HG03571 (cell line): Measurements from ENCODE around the gene HAPSTR1.
"Not testable (repeated sequence)": the region's sequence is repeated elsewhere in the genome, so short reads cannot be mapped to it uniquely, and the experiment has no call there.

Experiments
- ATAC-seq: cut with Tn5 transposase; IDR thresholded peaks from one replicate; pipeline ENCODE4 v1.9.1; 2021; ENCODE audit not compliant: unreplicated experiment

Gene HAPSTR1

GRCh38 chr16:9090960-9091866 lies at the start of gene HAPSTR1:
Gene HAPSTR1, plus strand, starts transcription at chr16:9091644. Its CDS starts 401 bp downstream, at chr16:9092045.
- peak; percentile 87 for ATAC-seq

GRCh38 chr16:9042533-9042932 lies 48.9 kb upstream of the HAPSTR1 start:
- no peak for ATAC-seq

GRCh38 chr16:9042964-9043680 lies 48.3 kb upstream of the HAPSTR1 start:
- ATAC-seq: no peak

- ATAC-seq: not testable (repeated sequence)
Observed at GRCh38 chr16:9045562-9045961, 45.9 kb upstream of the HAPSTR1 start.

GRCh38 chr16:9046667-9047055 lies 44.8 kb upstream of the HAPSTR1 start:
- no peak for ATAC-seq

- peak; percentile 72 for ATAC-seq
Observed at GRCh38 chr16:9047689-9048301, 43.6 kb upstream of the HAPSTR1 start.

GRCh38 chr16:9048302-9048700 lies 43.1 kb upstream of the HAPSTR1 start:
- no peak for ATAC-seq

- no peak for ATAC-seq
Observed at GRCh38 chr16:9049241-9049640, 42.2 kb upstream of the HAPSTR1 start.

- no peak for ATAC-seq
Observed at GRCh38 chr16:9050102-9050830, 41.2 kb upstream of the HAPSTR1 start.

- no peak for ATAC-seq
Observed at GRCh38 chr16:9053006-9053601, 38.3 kb upstream of the HAPSTR1 start.

GRCh38 chr16:9054460-9054859 lies 37.0 kb upstream of the HAPSTR1 start:
- ATAC-seq: no peak

GRCh38 chr16:9055115-9055514 lies 36.3 kb upstream of the HAPSTR1 start:
- no peak for ATAC-seq

GRCh38 chr16:9055661-9056060 lies 35.8 kb upstream of the HAPSTR1 start:
- ATAC-seq: no peak

GRCh38 chr16:9056061-9056460 lies 35.4 kb upstream of the HAPSTR1 start:
- no peak for ATAC-seq

GRCh38 chr16:9058211-9058610 lies 33.2 kb upstream of the HAPSTR1 start:
- ATAC-seq: no peak

- no peak for ATAC-seq
Observed at GRCh38 chr16:9060225-9060624, 31.2 kb upstream of the HAPSTR1 start.

GRCh38 chr16:9061358-9061813 lies 30.1 kb upstream of the HAPSTR1 start:
- ATAC-seq: no peak

GRCh38 chr16:9062301-9062700 lies 29.1 kb upstream of the HAPSTR1 start:
- ATAC-seq: no peak

GRCh38 chr16:9065077-9065476 lies 26.4 kb upstream of the HAPSTR1 start:
- no peak for ATAC-seq

- no peak for ATAC-seq
Observed at GRCh38 chr16:9068886-9069285, 22.6 kb upstream of the HAPSTR1 start.

- no peak for ATAC-seq
Observed at GRCh38 chr16:9070254-9070653, 21.2 kb upstream of the HAPSTR1 start.
